Loucy (cell line): ENCODE measurements around the gene PLEKHG4B.
"Not testable (repeated sequence)": the region's sequence is repeated elsewhere in the genome, so short reads cannot be mapped to it uniquely, and the experiment has no call there.

Experiments used
- EZH2phosphoT487 ChIP-seq: fragments of 200-600 bp; IDR thresholded peaks from 2 replicates; pipeline ENCODE4 v1.6.1; 2018; ENCODE audit warnings: antibody characterized with exemption, mild to moderate bottlenecking, moderate library complexity, borderline replicate concordance
- TF ChIP-seq, protein P1 (sequence below): fragments of 200-600 bp; sonication (generic); conservative IDR thresholded peaks from 2 replicates; pipeline ENCODE4 v1.5.1; 2014; ENCODE audit warnings: mild to moderate bottlenecking, antibody characterized with exemption, low read length

DNA sequence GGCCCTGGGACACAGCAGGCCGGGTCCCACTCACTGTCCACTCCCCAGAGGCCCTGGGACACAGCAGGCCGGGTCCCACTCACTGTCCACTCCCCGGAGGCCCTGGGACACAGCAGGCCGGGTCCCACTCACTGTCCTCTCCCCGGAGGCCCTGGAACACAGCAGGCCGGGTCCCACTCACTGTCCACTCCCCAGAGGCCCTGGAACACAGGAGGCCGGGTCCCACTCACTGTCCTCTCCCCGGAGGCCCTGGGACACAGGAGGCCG is 18.9 kb upstream of the PLEKHG4B start:
- TF ChIP-seq, protein P1, sequence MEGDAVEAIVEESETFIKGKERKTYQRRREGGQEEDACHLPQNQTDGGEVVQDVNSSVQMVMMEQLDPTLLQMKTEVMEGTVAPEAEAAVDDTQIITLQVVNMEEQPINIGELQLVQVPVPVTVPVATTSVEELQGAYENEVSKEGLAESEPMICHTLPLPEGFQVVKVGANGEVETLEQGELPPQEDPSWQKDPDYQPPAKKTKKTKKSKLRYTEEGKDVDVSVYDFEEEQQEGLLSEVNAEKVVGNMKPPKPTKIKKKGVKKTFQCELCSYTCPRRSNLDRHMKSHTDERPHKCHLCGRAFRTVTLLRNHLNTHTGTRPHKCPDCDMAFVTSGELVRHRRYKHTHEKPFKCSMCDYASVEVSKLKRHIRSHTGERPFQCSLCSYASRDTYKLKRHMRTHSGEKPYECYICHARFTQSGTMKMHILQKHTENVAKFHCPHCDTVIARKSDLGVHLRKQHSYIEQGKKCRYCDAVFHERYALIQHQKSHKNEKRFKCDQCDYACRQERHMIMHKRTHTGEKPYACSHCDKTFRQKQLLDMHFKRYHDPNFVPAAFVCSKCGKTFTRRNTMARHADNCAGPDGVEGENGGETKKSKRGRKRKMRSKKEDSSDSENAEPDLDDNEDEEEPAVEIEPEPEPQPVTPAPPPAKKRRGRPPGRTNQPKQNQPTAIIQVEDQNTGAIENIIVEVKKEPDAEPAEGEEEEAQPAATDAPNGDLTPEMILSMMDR: not testable (repeated sequence)
- TF ChIP-seq EZH2phosphoT487: not testable (repeated sequence)
